HepG2 (cell line): Measurements from ENCODE around the gene SNX24. TPM values are rescaled to one million over a fixed set of nuclear protein-coding genes. Genes with fewer than 3 reads are reported as not detected.

ENCODE experiments used
- CTCF ChIP-seq: sonication (generic); formaldehyde crosslinking; IDR thresholded peaks from 2 replicates; pipeline ENCODE4 v1.5.0; 2020; ENCODE audit warnings: mild to moderate bottlenecking, missing genetic modification reagents, moderate library complexity
- E2F2 ChIP-seq: sonication (generic); formaldehyde crosslinking; IDR thresholded peaks from 2 replicates; pipeline ENCODE4 v1.4.0; 2020; ENCODE audit warnings: missing genetic modification reagents, borderline replicate concordance
- EZH2 ChIP-seq: conservative IDR thresholded peaks from 2 replicates; pipeline ENCODE4 v1.6.1; 2012; ENCODE audit warnings: mild to moderate bottlenecking, low read depth, low read length, moderate library complexity
- FLYWCH1 ChIP-seq: sonication (generic); formaldehyde crosslinking; IDR thresholded peaks from 2 replicates; pipeline ENCODE4 v1.8.1; 2023; ENCODE audit warnings: mild to moderate bottlenecking, missing genetic modification reagents
- GLI4 ChIP-seq: sonication (generic); formaldehyde crosslinking; IDR thresholded peaks from 2 replicates; pipeline ENCODE4 v1.5.1; 2020; ENCODE audit warnings: missing genetic modification reagents, mild to moderate bottlenecking, moderate library complexity, borderline replicate concordance
- GTF3A ChIP-seq: sonication (generic); formaldehyde crosslinking; conservative IDR thresholded peaks from 2 replicates; pipeline ENCODE4 v1.4.0; 2020; ENCODE audit warnings: mild to moderate bottlenecking, missing genetic modification reagents
- MAFK ChIP-seq, 2 experiments: IDR thresholded peaks in 1 of 2; conservative IDR thresholded peaks in 1 of 2; 2 replicates each; pipeline ENCODE4 v1.6.1; 2011; ENCODE audit warnings: improper control_type of control experiment in 2 of 2, low read length in 2 of 2
- MBNL3 ChIP-seq: fragments of 250-450 bp; sonication (Bioruptor Pico); conservative IDR thresholded peaks from 2 replicates; pipeline ENCODE4 v1.8.0; 2022; ENCODE audit warnings: mild to moderate bottlenecking, inconsistent platforms
- NFIC ChIP-seq: IDR thresholded peaks from 2 replicates; pipeline ENCODE4 v1.6.1; 2012; ENCODE audit warnings: mild to moderate bottlenecking, low read length, inconsistent platforms
- RFX1 ChIP-seq: fragments of 450-650 bp; IDR thresholded peaks from 2 replicates; pipeline ENCODE4 v1.6.1; 2017
- U2AF1 ChIP-seq: fragments of 200-400 bp; formaldehyde crosslinking; optimal IDR thresholded peaks from 2 replicates; pipeline ENCODE3; 2017; ENCODE audit warnings: mild to moderate bottlenecking, low read depth, low read length
- YEATS4 ChIP-seq: sonication (generic); formaldehyde crosslinking; IDR thresholded peaks from 2 replicates; pipeline ENCODE4 v1.4.0; 2020; ENCODE audit warnings: missing genetic modification reagents, borderline replicate concordance
- ZBTB26 ChIP-seq: IDR thresholded peaks from 2 replicates; pipeline ENCODE4 v1.6.1; 2016; ENCODE audit warnings: missing compliant biosample characterization, missing genetic modification reagents, borderline replicate concordance
- ZC3H4 ChIP-seq: sonication (generic); formaldehyde crosslinking; IDR thresholded peaks from 2 replicates; pipeline ENCODE4 v1.4.0; 2020; ENCODE audit warnings: missing genetic modification reagents, borderline replicate concordance
- ZFP62 ChIP-seq: sonication (generic); formaldehyde crosslinking; IDR thresholded peaks from 2 replicates; pipeline ENCODE4 v1.4.0; 2020; ENCODE audit warnings: missing genetic modification reagents
- ZHX1 ChIP-seq: sonication (generic); formaldehyde crosslinking; IDR thresholded peaks from 2 replicates; pipeline ENCODE4 v1.8.1; 2022; ENCODE audit warnings: low read depth, mild to moderate bottlenecking, missing genetic modification reagents
- ZIK1 ChIP-seq: sonication (generic); formaldehyde crosslinking; IDR thresholded peaks from 2 replicates; pipeline ENCODE4 v1.5.0; 2020; ENCODE audit warnings: mild to moderate bottlenecking, low read depth, missing genetic modification reagents, borderline replicate concordance
- ZNF317 ChIP-seq: sonication (generic); formaldehyde crosslinking; IDR thresholded peaks from 2 replicates; pipeline ENCODE4 v1.5.0; 2020; ENCODE audit warnings: mild to moderate bottlenecking, missing genetic modification reagents
- ZNF564 ChIP-seq: sonication (generic); formaldehyde crosslinking; IDR thresholded peaks from 2 replicates; pipeline ENCODE4 v1.8.1; 2023; ENCODE audit warnings: mild to moderate bottlenecking, missing genetic modification reagents
- ZNF879 ChIP-seq: sonication (generic); formaldehyde crosslinking; IDR thresholded peaks from 2 replicates; pipeline ENCODE4 v1.8.1; 2023; ENCODE audit warnings: missing genetic modification reagents
- ZSCAN21 ChIP-seq: sonication (generic); formaldehyde crosslinking; IDR thresholded peaks from 2 replicates; pipeline ENCODE4 v1.8.0; 2022; ENCODE audit warnings: mild to moderate bottlenecking, missing genetic modification reagents, moderate library complexity, borderline replicate concordance
- polyA plus RNA-seq, 8 experiments: library from polyadenylated mRNA; depleted of rRNA in 3 of 8; stranded (reverse) in 7 of 8; unstranded in 1 of 8; fragments of >200 nt; fragmentation: Illumina TruSeq in 4 of 8; extraction: Trizol in 4 of 8; gene quantifications; 2 replicates each; pipeline versions ENCODE4 v1.2.1 to v1.2.3, GENCODE V29; 2011 to 2016; ENCODE audit warnings: low read depth in 4 of 8, missing spikeins in 1 of 8, mixed read lengths in 1 of 8; ENCODE audit not compliant: insufficient read depth in 1 of 8
- total RNA-seq, 5 experiments: library from RNA; depleted of rRNA; stranded (reverse); fragments of >200 nt; fragmentation: Illumina TruSeq; extraction: Trizol; gene quantifications; 2 replicates each; pipeline ENCODE4 v1.2.3, GENCODE V29; 2016; ENCODE audit warnings: low read depth in 1 of 5
- TF ChIP-seq, protein P1 (sequence below): sonication (generic); formaldehyde crosslinking; IDR thresholded peaks from 2 replicates; pipeline ENCODE4 v1.8.1; 2022; ENCODE audit warnings: mild to moderate bottlenecking, missing genetic modification reagents
- TF ChIP-seq, protein P2 (sequence below): IDR thresholded peaks from 2 replicates; pipeline ENCODE4 v1.6.1; 2016; ENCODE audit warnings: low read depth, borderline replicate concordance

SNX24 gene
- total and polyA plus RNA-seq, 2 of the 13 experiments (the other 11 are each of a cell fraction or from before 2014, with no cell fraction given): 7.2 to 23.7 TPM

- TF ChIP-seq, protein P1, sequence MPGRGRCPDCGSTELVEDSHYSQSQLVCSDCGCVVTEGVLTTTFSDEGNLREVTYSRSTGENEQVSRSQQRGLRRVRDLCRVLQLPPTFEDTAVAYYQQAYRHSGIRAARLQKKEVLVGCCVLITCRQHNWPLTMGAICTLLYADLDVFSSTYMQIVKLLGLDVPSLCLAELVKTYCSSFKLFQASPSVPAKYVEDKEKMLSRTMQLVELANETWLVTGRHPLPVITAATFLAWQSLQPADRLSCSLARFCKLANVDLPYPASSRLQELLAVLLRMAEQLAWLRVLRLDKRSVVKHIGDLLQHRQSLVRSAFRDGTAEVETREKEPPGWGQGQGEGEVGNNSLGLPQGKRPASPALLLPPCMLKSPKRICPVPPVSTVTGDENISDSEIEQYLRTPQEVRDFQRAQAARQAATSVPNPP (CRISPR knock-in tag): no peak
- TF ChIP-seq ZC3H4 (CRISPR knock-in tag) (no peak), GLI4 (CRISPR knock-in tag) (no peak), ZSCAN21 (CRISPR knock-in tag) (no peak), ZBTB26 (CRISPR knock-in tag) (no peak), ZIK1 (CRISPR knock-in tag) (no peak), GTF3A (CRISPR knock-in tag) (no peak), ZNF564 (CRISPR knock-in tag) (no peak), MBNL3 (CRISPR knock-in tag) (no peak), CTCF (CRISPR knock-in tag) (no peak), EZH2 (no peak), ZFP62 (no peak), U2AF1 (no peak), E2F2 (CRISPR knock-in tag) (no peak), MAFK (conservative IDR thresholded peaks at IDR 0.05 in 1 of 2, IDR thresholded peaks at IDR 0.05 in 1 of 2; ENCODE audit: low read length in 2 of 2) (no peak), YEATS4 (CRISPR knock-in tag) (no peak), FLYWCH1 (no peak), ZNF317 (no peak), RFX1 (no peak), ZHX1 (CRISPR knock-in tag) (no peak), ZNF879 (CRISPR knock-in tag) (no peak), NFIC (no peak)
- TF ChIP-seq, protein P2, sequence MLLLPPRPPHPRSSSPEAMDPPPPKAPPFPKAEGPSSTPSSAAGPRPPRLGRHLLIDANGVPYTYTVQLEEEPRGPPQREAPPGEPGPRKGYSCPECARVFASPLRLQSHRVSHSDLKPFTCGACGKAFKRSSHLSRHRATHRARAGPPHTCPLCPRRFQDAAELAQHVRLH (CRISPR knock-in tag): no peak
Observed at GRCh38 chr5:122846051-122846550, 688 bp downstream of the SNX24 start (continued).
